ENCODE measurements around the gene GLG1.
"Not testable (repeated sequence)": the region's sequence is repeated elsewhere in the genome, so short reads cannot be mapped to it uniquely, and the experiment has no call there.

GLG1 gene

GRCh38 chr16:74431516-74431915, 175.4 kb downstream of the GLG1 start:
- no peak for DNase-seq

GRCh38 chr16:74430036-74430712, 176.7 kb downstream of the GLG1 start:
- DNase-seq, result peak; percentile 58

- DNase-seq, result not testable (repeated sequence)
Measured at GRCh38 chr16:74428493-74428892, 178.4 kb downstream of the GLG1 start.

- DNase-seq, result not testable (repeated sequence)
Measured at GRCh38 chr16:74425751-74426150, 181.2 kb downstream of the GLG1 start.

- not testable (repeated sequence) for DNase-seq
Measured at GRCh38 chr16:74423721-74424120, 183.2 kb downstream of the GLG1 start.

GRCh38 chr16:74422086-74422485, 184.8 kb downstream of the GLG1 start:
- DNase-seq, result not testable (repeated sequence)

- DNase-seq, result not testable (repeated sequence)
Measured at GRCh38 chr16:74421482-74421785, 185.5 kb downstream of the GLG1 start.

- DNase-seq, result not testable (repeated sequence)
Measured at GRCh38 chr16:74420612-74421481, 186.1 kb downstream of the GLG1 start, which contains the start of gene CLEC18B. Gene CLEC18B, minus strand, starts transcription at chr16:74421478. Its CDS starts 208 bp downstream, at chr16:74421270.

- not testable (repeated sequence) for DNase-seq
Measured at GRCh38 chr16:74419811-74420210, 187.1 kb downstream of the GLG1 start.

GRCh38 chr16:74417897-74418296, 189.0 kb downstream of the GLG1 start:
- DNase-seq, result not testable (repeated sequence)

GRCh38 chr16:74413920-74414319, 193.0 kb downstream of the GLG1 start:
- DNase-seq, result not testable (repeated sequence)

- DNase-seq, result not testable (repeated sequence)
Measured at GRCh38 chr16:74413485-74413884, 193.4 kb downstream of the GLG1 start.

- not testable (repeated sequence) for DNase-seq
Measured at GRCh38 chr16:74412775-74413390, 194.0 kb downstream of the GLG1 start.

- DNase-seq, result not testable (repeated sequence)
Measured at GRCh38 chr16:74412138-74412774, 194.7 kb downstream of the GLG1 start.

GRCh38 chr16:74410981-74411380, 195.9 kb downstream of the GLG1 start:
- DNase-seq, result not testable (repeated sequence)

GRCh38 chr16:74410057-74410957, 196.6 kb downstream of the GLG1 start:
- DNase-seq, result not testable (repeated sequence)

GRCh38 chr16:74409185-74409981, 197.5 kb downstream of the GLG1 start:
- not testable (repeated sequence) for DNase-seq

GRCh38 chr16:74407362-74407705, 199.6 kb downstream of the GLG1 start:
- DNase-seq, result not testable (repeated sequence)

GRCh38 chr16:74406600-74407361, 200.1 kb downstream of the GLG1 start:
- DNase-seq, result not testable (repeated sequence)

Data from activated CD4-positive, alpha-beta T cell treated with anti-CD3 and anti-CD28 coated beads, Interleukin-2, Interleukin-6, amounts not matched to agents 100 ng/mL and 50 ng/mL, durations not matched to agents 16 hours and 8 hours (primary cell).